HepG2 (cell line): ENCODE data around the gene MEX3D. TPM values are rescaled to one million over a fixed set of nuclear protein-coding genes. Genes with fewer than 3 reads are reported as not detected.

ENCODE experiments used
- DBP ChIP-seq: sonication (generic); formaldehyde crosslinking; IDR thresholded peaks from 2 replicates; pipeline ENCODE4 v1.4.0; 2020; ENCODE audit warnings: missing genetic modification reagents; ENCODE audit errors: not compliant biosample characterization
- HNF1A ChIP-seq, 2 experiments: sonication (generic) in 1 of 2; formaldehyde crosslinking in 1 of 2; IDR thresholded peaks; 2 replicates each; pipeline versions ENCODE4 v1.4.0 to v1.6.1; 2016 to 2020; ENCODE audit warnings: borderline replicate concordance in 1 of 2, low read depth in 1 of 2, mild to moderate bottlenecking in 1 of 2, missing genetic modification reagents in 1 of 2
- HOXD1 ChIP-seq: sonication (generic); formaldehyde crosslinking; IDR thresholded peaks from 2 replicates; pipeline ENCODE4 v1.5.0; 2020; ENCODE audit warnings: missing genetic modification reagents
- IKZF5 ChIP-seq: IDR thresholded peaks from 2 replicates; pipeline ENCODE4 v1.6.1; 2018; ENCODE audit warnings: missing genetic modification reagents, mild to moderate bottlenecking, missing compliant biosample characterization
- KLF13 ChIP-seq: sonication (generic); formaldehyde crosslinking; IDR thresholded peaks from 2 replicates; pipeline ENCODE4 v1.4.0; 2020; ENCODE audit warnings: mild to moderate bottlenecking, missing genetic modification reagents
- KLF6 ChIP-seq: IDR thresholded peaks from 2 replicates; pipeline ENCODE4 v1.8.0; 2016; ENCODE audit warnings: missing biosample characterization, missing genetic modification reagents
- MYPOP ChIP-seq: sonication (generic); formaldehyde crosslinking; IDR thresholded peaks from 2 replicates; pipeline ENCODE4 v1.8.1; 2023; ENCODE audit warnings: mild to moderate bottlenecking, moderate library complexity, missing genetic modification reagents
- NBN ChIP-seq: fragments of 450-650 bp; conservative IDR thresholded peaks from 2 replicates; pipeline ENCODE4 v1.6.1; 2017
- RBFOX2 ChIP-seq: fragments of 200-400 bp; formaldehyde crosslinking; IDR thresholded peaks from 2 replicates; pipeline ENCODE4 v1.6.1; 2017; ENCODE audit warnings: low read depth, mild to moderate bottlenecking, low read length
- SMAD1 ChIP-seq: sonication (generic); formaldehyde crosslinking; IDR thresholded peaks from 2 replicates; pipeline ENCODE4 v1.4.0; 2020; ENCODE audit warnings: missing genetic modification reagents, low read depth, mild to moderate bottlenecking, borderline replicate concordance
- TEF ChIP-seq: sonication (generic); formaldehyde crosslinking; IDR thresholded peaks from 2 replicates; pipeline ENCODE4 v1.5.0; 2020; ENCODE audit warnings: missing genetic modification reagents
- THRA ChIP-seq: sonication (generic); formaldehyde crosslinking; IDR thresholded peaks from 2 replicates; pipeline ENCODE4 v1.4.0; 2020; ENCODE audit warnings: missing genetic modification reagents, borderline replicate concordance
- YY1 ChIP-seq: IDR thresholded peaks from 2 replicates; pipeline ENCODE4 v1.6.1; 2011; ENCODE audit warnings: low read length, low read depth, moderate library complexity, mild to moderate bottlenecking; ENCODE audit not compliant: insufficient read depth, insufficient replicate concordance
- ZNF580 ChIP-seq: IDR thresholded peaks from 2 replicates; pipeline ENCODE4 v1.6.1; 2016; ENCODE audit warnings: low read depth, borderline replicate concordance
- ZNF674 ChIP-seq: sonication (generic); formaldehyde crosslinking; IDR thresholded peaks from 2 replicates; pipeline ENCODE4 v1.5.0; 2020; ENCODE audit warnings: low read depth, mild to moderate bottlenecking, missing genetic modification reagents
- polyA plus RNA-seq, 8 experiments: library from polyadenylated mRNA; depleted of rRNA in 3 of 8; stranded (reverse) in 7 of 8; unstranded in 1 of 8; fragments of >200 nt; fragmentation: Illumina TruSeq in 4 of 8; extraction: Trizol in 4 of 8; gene quantifications; 2 replicates each; pipeline versions ENCODE4 v1.2.1 to v1.2.3, GENCODE V29; 2011 to 2016; ENCODE audit warnings: low read depth in 4 of 8, missing spikeins in 1 of 8, mixed read lengths in 1 of 8; ENCODE audit not compliant: insufficient read depth in 1 of 8
- total RNA-seq, 5 experiments: library from RNA; depleted of rRNA; stranded (reverse); fragments of >200 nt; fragmentation: Illumina TruSeq; extraction: Trizol; gene quantifications; 2 replicates each; pipeline ENCODE4 v1.2.3, GENCODE V29; 2016; ENCODE audit warnings: low read depth in 1 of 5

MEX3D gene
- total and polyA plus RNA-seq, 2 of the 13 experiments (the other 11 are each of a cell fraction or from before 2014, with no cell fraction given): 3.6 to 17.1 TPM

GRCh38 chr19:1592024-1592754, 24.1 kb upstream of the MEX3D start (continued):
- TF ChIP-seq IKZF5 (CRISPR knock-in tag): 0 out of 2 replicates have a peak, but pooled peaks have one; percentile 57
- peak; percentile 97 for TF ChIP-seq RBFOX2
- TF ChIP-seq SMAD1 (CRISPR knock-in tag): no peak
- no peak for TF ChIP-seq HOXD1 (CRISPR knock-in tag)
- 0 out of 2 replicates have a peak, but pooled peaks have one; percentile 29 for TF ChIP-seq KLF6 (CRISPR knock-in tag)
- no peak for TF ChIP-seq KLF13 (CRISPR knock-in tag)
- TF ChIP-seq ZNF580 (CRISPR knock-in tag): no peak; the same call in 1 of the 2 replicates
- TF ChIP-seq DBP: no peak
- peak; percentile 50; the same call in 1 of the 2 replicates for TF ChIP-seq ZNF674
- peak; percentile 17; the same call in 1 of the 2 replicates for TF ChIP-seq TEF (CRISPR knock-in tag)
- peak; percentile 87 for TF ChIP-seq YY1
- no peak for TF ChIP-seq NBN
- no peak for TF ChIP-seq MYPOP
- TF ChIP-seq THRA (CRISPR knock-in tag): no peak
- no peak for TF ChIP-seq HNF1A (IDR thresholded peaks at IDR 0.05; ENCODE audit: low read depth)
- 0 out of 2 replicates have a peak, but pooled peaks have one; percentile 29 for TF ChIP-seq HNF1A (CRISPR knock-in tag; IDR thresholded peaks at IDR 0.05; ENCODE audit: borderline replicate concordance)
